Gastroesophageal sphincter (tissue), 3 donors: ENCODE results near the gene CKMT2.

Source experiments
- CTCF ChIP-seq, 4 experiments: fragments of 200-600 bp in 2 of 4; fragments of 450-650 bp in 2 of 4; sonication (generic) in 1 of 4; IDR thresholded peaks; one replicate each; pipeline ENCODE4 v1.5.1; 2017 to 2019; ENCODE audit warnings: antibody characterized with exemption in 4 of 4, mild to moderate bottlenecking in 2 of 4, moderate library complexity in 2 of 4
- EP300 ChIP-seq: sonication (generic); formaldehyde crosslinking; IDR thresholded peaks from one replicate; pipeline ENCODE4 v1.6.1; 2017; ENCODE audit warnings: antibody characterized with exemption, mild to moderate bottlenecking

- TF ChIP-seq CTCF (IDR thresholded peaks at IDR 0.05): no peak
- no peak for TF ChIP-seq EP300
Measured at GRCh38 chr5:81241961-81242648, 9.0 kb downstream of the CKMT2 start.
